HEK293 (cell line): ENCODE results near the gene SLC51A.

Source experiments
- CTCF ChIA-PET: fragments of 350-600 bp; formaldehyde crosslinking; extraction: SDS; loops from one replicate; lab custom pipeline; 2021; ENCODE audit warnings: antibody characterized with exemption; lab: Yijun Ruan, JAX
- POLR2A ChIA-PET: fragments of 300-600 bp; formaldehyde crosslinking; extraction: SDS; loops from one replicate; lab custom pipeline; 2020; ENCODE audit warnings: antibody characterized with exemption, inconsistent platforms; lab: Yijun Ruan, JAX
- H3K27ac ChIP-seq: fragments of 200-500 bp; sonication (Bioruptor generic); 2 replicates; pipeline ENCODE4 v1.5.1; 2014; ENCODE audit warnings: low read depth, low read length, control low read depth, inconsistent platforms; ENCODE audit errors: extremely low read depth
- H3K36me3 ChIP-seq, 2 experiments: fragments of 200-500 bp in 1 of 2; sonication (Bioruptor generic) in 1 of 2; 1 replicate in 1 of 2; 2 replicates in 1 of 2; pipeline ENCODE4 v1.5.1; 2014 to 2017; ENCODE audit warnings: inconsistent platforms in 2 of 2, low read length in 2 of 2; ENCODE audit not compliant: control insufficient read depth in 2 of 2, insufficient read depth in 1 of 2
- H3K4me1 ChIP-seq: fragments of 200-500 bp; sonication (Bioruptor generic); 2 replicates; pipeline ENCODE4 v1.5.1; 2014; ENCODE audit warnings: mild to moderate bottlenecking, low read length, inconsistent platforms; ENCODE audit not compliant: control insufficient read depth, insufficient read depth
- H3K4me3 ChIP-seq: 2 replicates; pipeline ENCODE4 v1.5.1; 2011; ENCODE audit warnings: low read depth, mild to moderate bottlenecking, control low read depth, low read length, moderate library complexity
- H3K9me3 ChIP-seq: fragments of 200-500 bp; sonication (Bioruptor generic); 2 replicates; pipeline ENCODE4 v1.5.1; 2014; ENCODE audit warnings: low read depth, low read length, inconsistent platforms; ENCODE audit not compliant: control insufficient read depth, insufficient read depth
- AEBP2 ChIP-seq: fragments of 450-650 bp; formaldehyde crosslinking; IDR thresholded peaks from 2 replicates; pipeline ENCODE4 v1.5.1; 2016; ENCODE audit warnings: missing biosample characterization, missing genetic modification characterization, borderline replicate concordance
- HOXD13 ChIP-seq: sonication (generic); formaldehyde crosslinking; IDR thresholded peaks from 2 replicates; pipeline ENCODE4 v1.8.0; 2022; ENCODE audit warnings: missing genetic modification reagents, borderline replicate concordance
- KLF1 ChIP-seq: fragments of 450-650 bp; formaldehyde crosslinking; IDR thresholded peaks from 2 replicates; pipeline ENCODE4 v1.5.1; 2016; ENCODE audit warnings: missing biosample characterization, missing genetic modification characterization
- KLF7 ChIP-seq: fragments of 450-650 bp; formaldehyde crosslinking; IDR thresholded peaks from 2 replicates; pipeline ENCODE4 v1.5.1; 2016; ENCODE audit warnings: missing biosample characterization, missing genetic modification characterization, borderline replicate concordance
- WT1 ChIP-seq: fragments of 450-650 bp; formaldehyde crosslinking; IDR thresholded peaks from 2 replicates; pipeline ENCODE4 v1.5.1; 2016; ENCODE audit warnings: missing biosample characterization, missing genetic modification characterization
- ZNF155 ChIP-seq: fragments of 450-650 bp; formaldehyde crosslinking; IDR thresholded peaks from 2 replicates; pipeline ENCODE4 v1.5.1; 2016; ENCODE audit warnings: missing biosample characterization, missing genetic modification characterization
- ZNF19 ChIP-seq: fragments of 450-650 bp; formaldehyde crosslinking; IDR thresholded peaks from 2 replicates; pipeline ENCODE4; 2016; ENCODE audit warnings: missing biosample characterization, missing genetic modification characterization, low read depth
- ZNF302 ChIP-seq: fragments of 450-650 bp; formaldehyde crosslinking; IDR thresholded peaks from 2 replicates; pipeline ENCODE4 v1.5.1; 2016; ENCODE audit warnings: missing biosample characterization, missing genetic modification characterization, low read depth
- ZNF350 ChIP-seq: fragments of 450-650 bp; formaldehyde crosslinking; IDR thresholded peaks from 2 replicates; pipeline ENCODE4 v1.5.0; 2017; ENCODE audit warnings: missing biosample characterization, mild to moderate bottlenecking, missing genetic modification characterization
- ZNF449 ChIP-seq: fragments of 450-650 bp; formaldehyde crosslinking; IDR thresholded peaks from 2 replicates; pipeline ENCODE4 v1.5.1; 2017; ENCODE audit warnings: missing biosample characterization, mild to moderate bottlenecking, missing genetic modification characterization, moderate library complexity
- ZNF558 ChIP-seq: fragments of 450-650 bp; formaldehyde crosslinking; IDR thresholded peaks from 2 replicates; pipeline ENCODE4 v1.5.1; 2016; ENCODE audit warnings: missing biosample characterization, missing genetic modification characterization
- ZXDB ChIP-seq: fragments of 450-650 bp; formaldehyde crosslinking; IDR thresholded peaks from 2 replicates; pipeline ENCODE4 v1.5.1; 2016; ENCODE audit warnings: missing biosample characterization, missing genetic modification characterization
- TF ChIP-seq, protein P1 (sequence below): fragments of 450-650 bp; formaldehyde crosslinking; IDR thresholded peaks from 2 replicates; pipeline ENCODE4 v1.5.1; 2016; ENCODE audit warnings: missing biosample characterization, missing genetic modification characterization
- TF ChIP-seq, protein P2 (sequence below): fragments of 450-650 bp; formaldehyde crosslinking; IDR thresholded peaks from 2 replicates; pipeline ENCODE4 v1.5.1; 2017; ENCODE audit warnings: missing biosample characterization, missing genetic modification characterization
- TF ChIP-seq, protein P3 (sequence below): fragments of 450-650 bp; formaldehyde crosslinking; optimal IDR thresholded peaks from 2 replicates; pipeline ENCODE3; 2016; ENCODE audit warnings: missing biosample characterization, mild to moderate bottlenecking, missing genetic modification characterization

Gene SLC51A

GRCh38 chr3:196270499-196270898, 54.2 kb downstream of the SLC51A start:
- CTCF ChIA-PET, result no interaction called here
- H3K4me1 ChIP-seq, result no peaks in the 10 kb centered on the region
- no peak overlapping the region for H3K4me3 ChIP-seq
- TF ChIP-seq ZNF19 (tag by site-specific recombination) (no peak), HOXD13 (CRISPR knock-in tag) (no peak), ZNF155 (tag by site-specific recombination) (no peak), WT1 (tag by site-specific recombination) (no peak), KLF1 (no peak)
- TF ChIP-seq, protein P1, sequence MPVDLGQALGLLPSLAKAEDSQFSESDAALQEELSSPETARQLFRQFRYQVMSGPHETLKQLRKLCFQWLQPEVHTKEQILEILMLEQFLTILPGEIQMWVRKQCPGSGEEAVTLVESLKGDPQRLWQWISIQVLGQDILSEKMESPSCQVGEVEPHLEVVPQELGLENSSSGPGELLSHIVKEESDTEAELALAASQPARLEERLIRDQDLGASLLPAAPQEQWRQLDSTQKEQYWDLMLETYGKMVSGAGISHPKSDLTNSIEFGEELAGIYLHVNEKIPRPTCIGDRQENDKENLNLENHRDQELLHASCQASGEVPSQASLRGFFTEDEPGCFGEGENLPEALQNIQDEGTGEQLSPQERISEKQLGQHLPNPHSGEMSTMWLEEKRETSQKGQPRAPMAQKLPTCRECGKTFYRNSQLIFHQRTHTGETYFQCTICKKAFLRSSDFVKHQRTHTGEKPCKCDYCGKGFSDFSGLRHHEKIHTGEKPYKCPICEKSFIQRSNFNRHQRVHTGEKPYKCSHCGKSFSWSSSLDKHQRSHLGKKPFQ (tag by site-specific recombination), result no peak
- TF ChIP-seq, all 188 proteins: peak for 0
- Histone ChIP-seq H3K27ac (no peak overlapping the region), H3K36me3 (peaks cover 0 to 54% of the 10 kb centered on the region in 2 experiments; a peak in 2 of 3 replicates), H3K9me3 (no peaks in the 10 kb centered on the region)
- POLR2A ChIA-PET, result no interaction called here

GRCh38 chr3:196272826-196273225, 56.5 kb downstream of the SLC51A start:
- TF ChIP-seq, protein P2, sequence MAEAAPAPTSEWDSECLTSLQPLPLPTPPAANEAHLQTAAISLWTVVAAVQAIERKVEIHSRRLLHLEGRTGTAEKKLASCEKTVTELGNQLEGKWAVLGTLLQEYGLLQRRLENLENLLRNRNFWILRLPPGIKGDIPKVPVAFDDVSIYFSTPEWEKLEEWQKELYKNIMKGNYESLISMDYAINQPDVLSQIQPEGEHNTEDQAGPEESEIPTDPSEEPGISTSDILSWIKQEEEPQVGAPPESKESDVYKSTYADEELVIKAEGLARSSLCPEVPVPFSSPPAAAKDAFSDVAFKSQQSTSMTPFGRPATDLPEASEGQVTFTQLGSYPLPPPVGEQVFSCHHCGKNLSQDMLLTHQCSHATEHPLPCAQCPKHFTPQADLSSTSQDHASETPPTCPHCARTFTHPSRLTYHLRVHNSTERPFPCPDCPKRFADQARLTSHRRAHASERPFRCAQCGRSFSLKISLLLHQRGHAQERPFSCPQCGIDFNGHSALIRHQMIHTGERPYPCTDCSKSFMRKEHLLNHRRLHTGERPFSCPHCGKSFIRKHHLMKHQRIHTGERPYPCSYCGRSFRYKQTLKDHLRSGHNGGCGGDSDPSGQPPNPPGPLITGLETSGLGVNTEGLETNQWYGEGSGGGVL (tag by site-specific recombination), result no peak
- TF ChIP-seq KLF7 (tag by site-specific recombination), result no peak
- TF ChIP-seq ZXDB, result no peak
- no peak for TF ChIP-seq ZNF350 (tag by site-specific recombination)
- no peak for TF ChIP-seq ZNF449 (tag by site-specific recombination)
- no peak for TF ChIP-seq AEBP2 (tag by site-specific recombination)
- no peak for TF ChIP-seq ZNF558
- TF ChIP-seq, protein P3, sequence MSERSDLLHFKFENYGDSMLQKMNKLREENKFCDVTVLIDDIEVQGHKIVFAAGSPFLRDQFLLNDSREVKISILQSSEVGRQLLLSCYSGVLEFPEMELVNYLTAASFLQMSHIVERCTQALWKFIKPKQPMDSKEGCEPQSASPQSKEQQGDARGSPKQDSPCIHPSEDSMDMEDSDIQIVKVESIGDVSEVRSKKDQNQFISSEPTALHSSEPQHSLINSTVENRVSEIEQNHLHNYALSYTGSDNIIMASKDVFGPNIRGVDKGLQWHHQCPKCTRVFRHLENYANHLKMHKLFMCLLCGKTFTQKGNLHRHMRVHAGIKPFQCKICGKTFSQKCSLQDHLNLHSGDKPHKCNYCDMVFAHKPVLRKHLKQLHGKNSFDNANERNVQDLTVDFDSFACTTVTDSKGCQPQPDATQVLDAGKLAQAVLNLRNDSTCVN (tag by site-specific recombination), result no peak
- TF ChIP-seq ZNF302 (tag by site-specific recombination), result no peak
- H3K4me3 ChIP-seq, result no peak overlapping the region
- peaks cover 0 to 42% of the 10 kb centered on the region in 2 experiments; a peak in 2 of 3 replicates for H3K36me3 ChIP-seq
- POLR2A ChIA-PET, result no interaction called here
- H3K9me3 ChIP-seq, result no peaks in the 10 kb centered on the region
- CTCF ChIA-PET, result interaction anchor here (1.0 kb wide), 1 partner anchor 14 kb away, joined by 3 read pairs; no protein-coding TSS in a partner anchor
- no peak overlapping the region for H3K27ac ChIP-seq
- no peaks in the 10 kb centered on the region for H3K4me1 ChIP-seq
